Caco-2 (cell line): ENCODE results near the gene GJA1. TPM values are rescaled to one million over a fixed set of nuclear protein-coding genes. Genes with fewer than 3 reads are reported as not detected.

Experiments used
- BruUV-seq: library from RNA; stranded (reverse); fragments of 400-500 nt; replicated peaks from 2 replicates; lab custom pipeline; 2021; lab: Mats Ljungman, UMichigan
- CTCF ChIA-PET: fragments of 300-600 bp; sonication (Branson Sonifier 250); formaldehyde crosslinking; loops from one replicate; lab custom pipeline; 2022; ENCODE audit warnings: antibody characterized with exemption; lab: Charles Lee
- POLR2A ChIA-PET: fragments of 300-600 bp; sonication (Branson Sonifier 250); formaldehyde crosslinking; loops from one replicate; lab custom pipeline; 2022; ENCODE audit warnings: antibody characterized with exemption; lab: Charles Lee
- DNase-seq, 2 experiments: peaks; one replicate each; pipeline versions ENCODE4 v3.0.0 to v3.0.0-alpha.2; 2020 to 2022
- H3K27me3 ChIP-seq: replicated peaks from 2 replicates; pipeline ENCODE4 v1.6.0; 2011; ENCODE audit warnings: low read length; ENCODE audit not compliant: control insufficient read depth, insufficient read depth
- H3K36me3 ChIP-seq: 2 replicates; pipeline ENCODE4 v1.5.1; 2011; ENCODE audit warnings: low read length; ENCODE audit not compliant: control insufficient read depth, insufficient read depth
- H3K4me1 ChIP-seq: fragments of 250-450 bp; sonication (Bioruptor Pico); 2 replicates; pipeline ENCODE4 v1.5.1; 2020; ENCODE audit warnings: mild to moderate bottlenecking
- H3K4me3 ChIP-seq: 2 replicates; pipeline ENCODE4 v1.5.1; 2011; ENCODE audit warnings: low read depth, mild to moderate bottlenecking, control low read depth, low read length
- H3K9me3 ChIP-seq: fragments of 250-450 bp; sonication (Bioruptor Pico); 2 replicates; pipeline ENCODE4 v1.5.1; 2020; ENCODE audit warnings: mild to moderate bottlenecking, moderate library complexity
- H3K27ac Mint-ChIP-seq: one replicate; pipeline ENCODE4 v1.8.0; 2022; ENCODE audit warnings: mixed read lengths; ENCODE audit not compliant: unreplicated experiment
- H3K27me3 Mint-ChIP-seq: one replicate; pipeline ENCODE4 v1.8.0; 2022; ENCODE audit warnings: mixed read lengths; ENCODE audit not compliant: insufficient read depth, unreplicated experiment
- H3K36me3 Mint-ChIP-seq: one replicate; pipeline ENCODE4 v1.8.0; 2022; ENCODE audit warnings: mild to moderate bottlenecking, mixed read lengths; ENCODE audit not compliant: insufficient read depth, unreplicated experiment
- H3K4me1 Mint-ChIP-seq: one replicate; pipeline ENCODE4 v1.8.0; 2022; ENCODE audit warnings: low read depth, mixed read lengths; ENCODE audit not compliant: unreplicated experiment
- H3K4me3 Mint-ChIP-seq: one replicate; pipeline ENCODE4 v1.8.0; 2022; ENCODE audit warnings: mild to moderate bottlenecking, moderate library complexity, mixed read lengths; ENCODE audit not compliant: unreplicated experiment
- H3K9me3 Mint-ChIP-seq: one replicate; pipeline ENCODE4 v1.8.0; 2022; ENCODE audit warnings: mixed read lengths; ENCODE audit not compliant: unreplicated experiment
- intact Hi-C: fragments of 100-400 bp; cut with micrococcal nuclease; formaldehyde crosslinking; loops from one replicate; pipeline ENCODE4 v1.10.0; 2022; ENCODE audit not compliant: unreplicated experiment
- total RNA-seq: library from RNA; stranded (reverse); gene quantifications from 2 replicates; pipeline ENCODE4 v1.2.3, GENCODE V29; 2022
- TF ChIP-seq, protein P1 (sequence below), 2 experiments: fragments of 200-600 bp in 1 of 2; IDR thresholded peaks; 1 replicate in 1 of 2; 2 replicates in 1 of 2; pipeline versions ENCODE4 v1.5.1 to v1.8.0; 2011 to 2022; ENCODE audit warnings: antibody characterized with exemption in 1 of 2, control low read depth in 1 of 2, inconsistent platforms in 1 of 2, low read depth in 1 of 2, low read length in 1 of 2, mild to moderate bottlenecking in 1 of 2, moderate library complexity in 1 of 2; ENCODE audit not compliant: insufficient read depth in 1 of 2, severe bottlenecking in 1 of 2, unreplicated experiment in 1 of 2

GJA1 gene
- total RNA-seq, 1 experiment from 2014 or later: 54.5 TPM

- BruUV-seq: no TSS peak
- POLR2A ChIA-PET: no interaction called here
Measured at GRCh38 chr6:121418346-121418745, 17.1 kb upstream of the GJA1 start.

GRCh38 chr6:121426686-121427085 is 8.8 kb upstream of the GJA1 start:
- POLR2A ChIA-PET: no interaction called here

More at GRCh38 chr6:121418346-121418745, 17.1 kb upstream of the GJA1 start:
- no peak overlapping the region for H3K4me3 Mint-ChIP-seq
- H3K4me1 Mint-ChIP-seq: no peaks in the 10 kb centered on the region
- intact Hi-C loops: no loop called here
- TF ChIP-seq, protein P1, sequence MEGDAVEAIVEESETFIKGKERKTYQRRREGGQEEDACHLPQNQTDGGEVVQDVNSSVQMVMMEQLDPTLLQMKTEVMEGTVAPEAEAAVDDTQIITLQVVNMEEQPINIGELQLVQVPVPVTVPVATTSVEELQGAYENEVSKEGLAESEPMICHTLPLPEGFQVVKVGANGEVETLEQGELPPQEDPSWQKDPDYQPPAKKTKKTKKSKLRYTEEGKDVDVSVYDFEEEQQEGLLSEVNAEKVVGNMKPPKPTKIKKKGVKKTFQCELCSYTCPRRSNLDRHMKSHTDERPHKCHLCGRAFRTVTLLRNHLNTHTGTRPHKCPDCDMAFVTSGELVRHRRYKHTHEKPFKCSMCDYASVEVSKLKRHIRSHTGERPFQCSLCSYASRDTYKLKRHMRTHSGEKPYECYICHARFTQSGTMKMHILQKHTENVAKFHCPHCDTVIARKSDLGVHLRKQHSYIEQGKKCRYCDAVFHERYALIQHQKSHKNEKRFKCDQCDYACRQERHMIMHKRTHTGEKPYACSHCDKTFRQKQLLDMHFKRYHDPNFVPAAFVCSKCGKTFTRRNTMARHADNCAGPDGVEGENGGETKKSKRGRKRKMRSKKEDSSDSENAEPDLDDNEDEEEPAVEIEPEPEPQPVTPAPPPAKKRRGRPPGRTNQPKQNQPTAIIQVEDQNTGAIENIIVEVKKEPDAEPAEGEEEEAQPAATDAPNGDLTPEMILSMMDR (IDR thresholded peaks at IDR 0.05; ENCODE audit: insufficient read depth in 1 of 2, low read depth in 1 of 2, low read length in 1 of 2, severe bottlenecking in 1 of 2, unreplicated experiment in 1 of 2): no peak
- Histone ChIP-seq H3K36me3 (no peaks in the 10 kb centered on the region), H3K27me3 (no peaks in the 10 kb centered on the region), H3K4me1 (no peaks in the 10 kb centered on the region), H3K9me3 (no peaks in the 10 kb centered on the region), H3K4me3 (no peak overlapping the region)
- H3K36me3 Mint-ChIP-seq: no peaks in the 10 kb centered on the region
- CTCF ChIA-PET: no interaction called here
- no peaks in the 10 kb centered on the region for H3K9me3 Mint-ChIP-seq
- DNase-seq: no peak
- H3K27me3 Mint-ChIP-seq: no peaks in the 10 kb centered on the region
- H3K27ac Mint-ChIP-seq: no peak overlapping the region

DNA sequence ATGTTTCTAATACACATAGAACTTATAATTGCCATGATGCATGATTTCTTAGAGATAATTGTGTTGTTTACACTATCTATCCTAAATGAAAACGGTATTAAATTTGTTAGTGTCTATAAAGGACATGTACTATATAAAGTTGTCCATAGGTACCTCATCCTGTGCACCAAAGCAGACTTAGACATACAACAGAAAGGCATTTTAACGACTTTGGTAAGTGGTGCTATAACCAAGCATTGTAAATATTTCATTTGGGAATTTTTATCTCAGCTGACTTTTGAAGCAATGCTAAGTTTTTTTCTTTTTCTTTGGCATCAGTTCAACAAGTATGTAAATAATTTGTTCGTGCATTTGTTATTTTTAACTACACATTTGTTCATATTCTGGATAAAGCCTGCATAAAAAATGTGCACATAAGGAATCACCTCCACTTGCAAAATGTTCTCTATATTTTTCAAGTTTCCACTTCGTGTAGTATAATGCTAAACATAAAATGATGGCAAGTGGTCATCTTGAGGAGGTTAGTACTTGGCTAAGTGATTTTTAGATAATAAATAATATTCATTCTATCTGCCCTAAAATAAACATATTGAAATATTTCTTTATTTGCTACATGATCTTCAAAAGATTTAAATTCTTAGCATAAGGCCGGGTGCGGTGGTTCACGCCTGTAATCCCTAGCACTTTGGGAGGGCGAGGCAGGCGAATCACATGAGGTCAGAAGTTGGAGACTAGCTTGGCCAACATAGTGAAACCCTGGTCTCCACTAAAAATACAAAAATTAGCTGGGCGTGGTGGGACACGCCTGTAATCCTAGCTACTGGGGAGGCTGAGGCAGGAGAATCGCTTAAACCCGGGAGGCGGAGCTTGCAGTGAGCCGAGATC is 6.3 kb upstream of the GJA1 start:
- no peaks in the 10 kb centered on the region for H3K27me3 ChIP-seq
- ChIA-PET CTCF (interaction anchor here (1.3 kb wide), 1 partner anchor 420 kb away, joined by 5 read pairs; no protein-coding TSS in a partner anchor), POLR2A (no interaction called here)
- H3K4me1 Mint-ChIP-seq: no peaks in the 10 kb centered on the region
- no peaks in the 10 kb centered on the region for H3K9me3 ChIP-seq
- TF ChIP-seq, protein P1 (IDR thresholded peaks at IDR 0.05; ENCODE audit: insufficient read depth in 1 of 2, low read depth in 1 of 2, low read length in 1 of 2, severe bottlenecking in 1 of 2, unreplicated experiment in 1 of 2): no peak
- H3K4me1 ChIP-seq: peaks cover 14% of the 10 kb centered on the region
- no peak for DNase-seq
- intact Hi-C loops: no loop called here
- H3K27me3 Mint-ChIP-seq: no peaks in the 10 kb centered on the region
- no peaks in the 10 kb centered on the region for H3K36me3 Mint-ChIP-seq
- H3K27ac Mint-ChIP-seq: no peak overlapping the region
- H3K4me3 Mint-ChIP-seq: no peak overlapping the region
- no peaks in the 10 kb centered on the region for H3K9me3 Mint-ChIP-seq
- no peak overlapping the region for H3K4me3 ChIP-seq
- no peaks in the 10 kb centered on the region for H3K36me3 ChIP-seq
- BruUV-seq: no TSS peak

More at GRCh38 chr6:121426686-121427085, 8.8 kb upstream of the GJA1 start:
- DNase-seq: no peak
- Histone ChIP-seq H3K9me3 (no peaks in the 10 kb centered on the region), H3K27me3 (no peaks in the 10 kb centered on the region), H3K36me3 (no peaks in the 10 kb centered on the region), H3K4me1 (peaks cover 14% of the 10 kb centered on the region), H3K4me3 (no peak overlapping the region)
- H3K27ac Mint-ChIP-seq: no peak overlapping the region
- intact Hi-C loops: no loop called here
- H3K4me3 Mint-ChIP-seq: no peak overlapping the region
- no peaks in the 10 kb centered on the region for H3K9me3 Mint-ChIP-seq
- H3K4me1 Mint-ChIP-seq: no peaks in the 10 kb centered on the region
- TF ChIP-seq, protein P1 (IDR thresholded peaks at IDR 0.05; ENCODE audit: insufficient read depth in 1 of 2, low read depth in 1 of 2, low read length in 1 of 2, severe bottlenecking in 1 of 2, unreplicated experiment in 1 of 2): no peak
- H3K36me3 Mint-ChIP-seq: no peaks in the 10 kb centered on the region
- no TSS peak for BruUV-seq
- H3K27me3 Mint-ChIP-seq: no peaks in the 10 kb centered on the region
- CTCF ChIA-PET: no interaction called here
